T47D (cell line): ENCODE results near the gene CEP131.

Experiments used
- DNase-seq, 2 experiments: peaks; one replicate each; pipeline versions ENCODE4 v3.0.0 to v3.0.0-alpha.2; 2011 to 2012; ENCODE audit warnings: low read depth in 1 of 2, low spot score in 1 of 2
- JUND ChIP-seq: IDR thresholded peaks from 2 replicates; pipeline ENCODE4 v1.6.1; 2012; ENCODE audit warnings: low read depth
- in situ Hi-C: cut with HindIII; loops from 2 replicates; pipeline ENCODE4 v1.10.0; 2016; ENCODE audit warnings: low sequenced_read_pairs, low pct_unique_long_range_greater_than_20kb

The CEP131 gene

DNA sequence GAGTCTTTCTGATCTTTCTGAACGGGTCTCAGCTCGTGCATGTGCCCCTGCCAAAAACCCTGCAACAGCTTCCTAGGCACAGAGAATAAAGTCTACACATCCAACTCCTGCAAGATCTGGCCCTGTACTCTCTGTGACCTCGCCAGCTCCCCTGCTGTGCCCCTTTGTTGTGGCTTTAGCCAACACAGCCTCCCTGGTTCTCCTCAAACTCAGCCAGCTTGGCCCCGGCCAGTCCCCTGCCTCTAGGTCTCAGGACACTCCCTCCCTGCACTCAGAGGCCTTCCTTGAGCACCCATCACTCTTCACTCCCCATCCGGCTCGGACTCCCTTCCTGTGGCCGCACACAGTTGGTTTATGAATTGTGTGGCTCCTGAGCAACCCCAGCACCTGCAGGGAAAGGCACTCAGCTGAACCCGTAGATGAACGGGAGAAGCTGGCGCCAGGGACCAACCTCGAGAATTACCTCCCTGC, 1.4 kb downstream of the CEP131 start:
- in situ Hi-C loops, result no loop called here
- TF ChIP-seq JUND, result no peak
- no peak for DNase-seq

DNA sequence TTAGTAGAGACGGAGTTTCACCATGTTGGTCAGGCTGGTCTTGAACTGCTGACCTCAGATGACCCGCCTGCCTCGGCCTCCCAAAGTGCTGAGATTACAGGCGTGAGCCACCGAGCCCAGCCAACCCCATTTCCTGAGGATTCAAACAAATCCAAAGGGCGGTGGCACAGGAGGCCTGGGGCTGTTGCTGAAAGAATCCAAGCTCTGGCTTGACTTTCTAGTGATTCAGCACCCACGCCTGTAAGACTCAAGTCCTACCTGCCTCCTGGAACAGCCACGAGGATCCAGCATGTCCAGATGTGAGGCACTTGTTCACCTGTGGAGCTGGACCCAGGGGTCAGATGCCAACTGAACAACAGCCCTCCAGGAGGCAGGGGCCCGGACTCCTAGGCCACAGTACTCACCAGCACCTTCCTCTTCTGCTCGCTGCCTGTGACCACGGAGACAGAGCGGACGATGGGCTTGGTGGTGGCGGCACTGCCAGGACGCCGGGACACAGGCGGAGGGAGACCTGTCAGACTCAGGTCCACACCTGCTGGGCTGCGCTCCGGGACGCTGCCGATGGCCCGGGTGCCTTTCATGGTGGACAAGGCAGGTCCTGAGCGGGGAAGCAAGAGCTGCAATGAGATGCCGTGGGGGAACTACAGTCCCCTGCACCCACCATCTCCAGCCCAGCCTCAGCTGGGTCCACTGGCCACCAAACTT, 3.1 kb downstream of the CEP131 start:
- DNase-seq, result no peak
- no peak for TF ChIP-seq JUND
- in situ Hi-C loops, result no loop called here

DNA sequence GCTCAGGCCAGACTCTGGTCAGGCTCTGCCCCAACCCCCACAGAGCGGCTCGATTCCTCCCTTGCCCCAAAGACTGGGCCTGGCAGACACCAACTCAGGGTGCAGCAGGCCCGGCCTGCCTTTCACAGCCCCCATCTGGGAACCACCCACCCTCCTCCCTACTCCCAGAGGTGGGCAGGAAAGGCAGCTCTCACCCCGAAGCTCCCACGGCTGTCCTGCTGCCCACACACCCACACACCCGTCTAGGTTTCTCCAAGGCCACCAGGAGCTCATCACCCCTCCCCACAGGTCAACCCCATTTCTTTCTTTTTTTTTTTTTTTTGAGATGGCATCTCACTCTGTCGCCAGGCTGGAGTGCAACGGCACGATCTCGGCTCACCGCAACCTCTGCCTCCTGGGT, 3.8 kb downstream of the CEP131 start:
- in situ Hi-C loops, result no loop called here
- TF ChIP-seq JUND, result no peak
- DNase-seq, result no peak

DNA sequence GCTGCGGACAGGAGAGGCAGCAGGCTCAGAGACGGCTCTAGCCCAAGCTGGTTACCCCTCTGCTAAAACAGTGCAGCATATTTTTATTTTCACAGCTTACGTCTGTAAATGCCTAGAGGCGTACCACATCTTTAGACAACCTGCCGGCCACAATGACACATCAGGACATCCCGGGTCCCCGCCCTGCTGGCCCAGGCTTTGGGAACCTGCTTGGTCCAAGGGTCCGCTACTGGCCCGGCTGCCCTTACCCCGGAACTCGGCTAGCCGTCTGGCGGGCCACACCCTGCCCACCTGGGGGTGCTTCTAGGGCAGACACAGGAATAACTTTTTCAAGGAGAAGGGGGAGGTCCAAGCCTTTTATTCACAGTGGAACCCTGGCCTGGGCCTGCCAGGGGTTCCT, 4.3 kb downstream of the CEP131 start:
- no peak for DNase-seq
- no peak for TF ChIP-seq JUND
- in situ Hi-C loops, result no loop called here

DNA sequence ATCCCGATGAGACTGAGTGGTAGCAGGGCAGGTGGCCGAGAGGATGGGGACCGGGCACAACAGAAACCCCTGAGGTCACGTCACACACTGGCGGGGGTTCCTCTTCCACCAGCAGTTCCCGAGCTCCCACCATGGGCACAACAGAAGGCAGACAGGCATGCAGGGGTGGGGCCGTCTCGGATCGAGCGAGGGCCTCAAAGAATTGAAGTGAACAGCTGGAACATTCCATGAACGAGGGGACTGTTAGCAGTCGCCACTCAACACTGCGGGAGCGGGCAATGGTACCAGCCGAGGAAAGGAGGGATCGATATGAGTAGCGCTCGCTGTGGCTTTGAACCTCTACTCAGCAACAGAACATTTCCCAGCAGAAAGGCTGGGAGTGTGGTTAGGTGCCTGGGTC, 5.3 kb downstream of the CEP131 start:
- in situ Hi-C loops, result no loop called here
- TF ChIP-seq JUND, result no peak
- DNase-seq, result no peak

DNA sequence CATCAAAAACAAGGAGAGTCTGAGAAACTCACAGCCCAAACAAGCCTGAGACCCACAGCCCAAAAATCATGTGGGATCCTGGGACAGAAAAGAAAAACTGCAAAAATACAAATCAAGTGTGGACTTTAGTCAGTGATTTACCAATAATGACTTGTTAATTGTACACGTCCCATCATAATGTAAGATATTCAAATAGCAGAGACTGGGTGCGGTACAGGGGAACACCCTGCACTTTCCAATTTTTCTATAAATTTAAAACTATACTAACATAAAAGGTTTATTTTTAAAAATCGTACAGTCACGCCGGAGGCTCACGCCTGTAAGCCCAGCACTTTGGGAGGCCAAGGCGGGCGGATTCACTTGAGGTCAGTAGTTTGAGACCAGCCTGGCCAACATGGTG, 8.8 kb downstream of the CEP131 start:
- TF ChIP-seq JUND, result no peak
- no peak for DNase-seq
- in situ Hi-C loops, result no loop called here

DNA sequence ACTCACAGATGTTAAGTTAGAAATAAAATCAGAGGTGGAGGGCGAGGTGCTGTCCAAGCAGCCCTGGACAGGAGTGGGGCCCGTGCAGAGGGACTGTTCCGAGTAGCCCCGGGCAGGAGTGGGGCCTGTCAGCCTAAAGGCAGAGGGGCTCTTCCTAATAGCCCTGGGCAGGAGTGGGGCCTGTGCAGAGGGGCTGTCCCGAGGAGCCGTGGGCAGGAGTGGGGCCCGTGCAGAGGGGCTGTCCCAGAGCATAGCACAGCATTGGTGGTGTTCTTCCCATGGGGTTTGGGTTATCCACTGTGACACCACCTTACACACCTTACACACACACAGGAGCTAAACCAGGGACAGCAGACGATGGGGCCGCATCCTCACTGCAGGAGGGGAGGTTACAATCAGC, 10.4 kb downstream of the CEP131 start:
- no peak for DNase-seq
- TF ChIP-seq JUND, result no peak
- in situ Hi-C loops, result no loop called here

DNA sequence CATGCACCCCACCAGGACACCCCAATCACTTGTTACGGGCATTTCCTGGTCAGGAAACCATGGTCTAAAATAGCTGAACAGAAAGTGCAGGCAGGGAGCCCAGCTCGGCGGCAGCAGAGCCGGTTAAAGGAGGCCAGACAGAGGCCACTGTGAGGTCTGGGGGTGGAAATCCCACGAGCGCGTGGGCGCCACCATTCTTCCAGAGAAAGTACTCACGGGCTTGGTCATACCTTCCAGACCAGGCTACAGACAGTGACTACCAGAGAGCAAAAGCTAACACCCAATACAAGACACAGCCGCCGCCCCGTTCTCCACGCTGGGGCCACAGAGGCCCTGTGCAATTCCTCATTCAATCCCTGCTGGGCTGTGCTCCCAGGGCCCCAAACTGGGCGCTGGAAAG, 11.9 kb downstream of the CEP131 start:
- DNase-seq, result no peak
- in situ Hi-C loops, result no loop called here
- no peak for TF ChIP-seq JUND

DNA sequence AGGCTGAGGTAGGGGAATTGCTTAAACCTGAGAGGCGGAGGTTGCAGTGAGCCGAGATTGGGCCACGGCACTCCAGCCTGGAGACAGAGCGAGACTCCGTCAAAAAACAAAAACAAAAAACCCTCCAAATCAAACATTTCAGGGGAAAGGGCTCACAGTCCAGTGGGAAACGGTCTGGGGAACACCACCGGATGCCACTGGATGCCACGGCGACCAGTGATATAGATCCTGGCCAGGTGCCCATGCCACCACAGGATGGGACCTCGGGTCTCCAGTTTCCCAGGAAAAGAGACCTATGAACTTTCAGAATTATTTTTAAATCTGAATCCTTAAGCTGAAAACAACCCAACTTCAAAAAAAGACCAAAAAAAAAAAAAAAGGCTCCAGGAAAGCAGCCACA, 12.3 kb downstream of the CEP131 start:
- in situ Hi-C loops, result no loop called here
- no peak for DNase-seq
- TF ChIP-seq JUND, result no peak

DNA sequence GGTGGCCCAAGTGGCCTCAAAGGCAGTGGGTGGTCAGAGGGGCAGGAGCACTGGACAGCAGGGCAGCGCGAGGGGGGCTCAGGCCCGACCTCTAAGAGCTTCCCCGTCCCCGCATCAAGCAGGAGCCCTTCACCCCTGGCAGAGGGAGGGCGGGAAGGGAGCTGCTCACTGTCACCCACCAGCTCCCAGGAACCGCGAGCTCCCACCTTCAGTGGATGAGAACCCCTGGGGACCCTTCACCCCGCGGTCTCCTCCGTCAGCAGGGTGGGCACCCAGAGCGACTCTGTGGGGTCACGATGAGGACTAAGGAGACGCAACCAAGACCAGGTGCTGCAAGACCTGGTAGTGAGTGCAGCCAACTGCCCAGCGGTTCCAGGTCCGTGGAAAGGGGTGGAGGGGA, 13.6 kb downstream of the CEP131 start:
- no peak for DNase-seq
- in situ Hi-C loops, result no loop called here
- TF ChIP-seq JUND, result no peak

DNA sequence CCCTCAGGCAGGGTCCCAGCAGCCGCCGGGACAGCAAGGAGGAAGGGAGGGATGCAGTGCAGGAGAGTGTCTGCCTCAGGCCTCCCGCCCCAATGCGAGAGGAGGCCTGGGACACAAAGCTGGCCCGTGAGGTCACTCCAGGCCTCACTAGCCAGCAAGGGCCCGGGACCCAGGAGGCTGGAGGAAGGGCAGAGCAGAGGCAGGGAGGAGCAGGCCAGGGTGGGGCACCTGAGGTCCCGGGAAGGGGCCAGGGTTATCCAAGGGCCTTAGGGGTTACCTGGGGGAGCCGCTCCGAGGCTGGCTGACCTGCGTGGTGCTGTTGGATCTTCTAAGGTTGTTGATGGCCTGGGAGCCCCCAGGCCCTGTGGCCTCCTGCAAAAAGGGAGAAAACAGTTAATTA, 14.1 kb downstream of the CEP131 start:
- no peak for DNase-seq
- in situ Hi-C loops, result no loop called here
- no peak for TF ChIP-seq JUND

DNA sequence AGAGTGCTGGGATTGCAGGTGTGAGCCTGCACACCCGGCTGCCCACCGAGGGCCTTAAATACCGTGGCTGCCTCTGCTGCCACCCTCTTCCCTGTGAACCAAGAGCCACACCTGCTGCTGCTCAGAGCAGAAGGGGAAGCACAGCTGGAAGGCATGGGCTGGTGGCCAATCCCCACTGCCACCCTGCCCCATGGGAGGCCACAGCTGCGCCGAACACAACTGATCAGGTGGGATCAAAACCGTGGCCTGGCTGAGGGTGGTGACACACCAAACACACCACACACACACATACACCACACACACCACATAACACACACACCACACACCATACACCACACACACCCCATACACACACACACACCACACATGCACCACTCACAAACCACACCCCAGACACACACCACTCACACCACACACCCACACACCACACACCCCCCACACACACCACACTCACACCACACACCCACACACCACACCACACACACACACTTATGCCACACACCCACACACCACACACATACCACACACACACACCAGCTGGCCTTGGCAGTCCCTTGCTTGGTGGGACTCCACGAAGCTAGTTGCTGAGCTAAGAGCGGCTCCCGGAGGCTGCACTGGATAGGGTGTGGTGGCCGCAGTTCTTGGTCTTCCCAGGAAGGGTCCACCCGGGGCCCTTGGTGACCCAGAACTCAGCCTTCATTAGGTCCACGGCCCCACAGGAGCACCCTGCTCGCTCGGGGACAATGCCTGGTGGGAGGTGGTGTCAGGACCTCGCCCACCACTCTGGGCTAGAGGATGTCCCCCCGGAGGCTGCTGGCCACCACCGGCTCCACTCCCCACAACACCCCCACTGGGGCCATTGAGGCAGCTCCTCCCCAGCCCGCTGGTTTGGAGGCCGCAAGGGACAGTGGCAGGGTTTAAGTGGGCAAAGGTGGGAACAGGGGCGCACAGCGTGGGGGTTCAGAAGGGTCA, 14.9 kb downstream of the CEP131 start:
- TF ChIP-seq JUND, result no peak
- DNase-seq, result no peak
- in situ Hi-C loops, result no loop called here

DNA sequence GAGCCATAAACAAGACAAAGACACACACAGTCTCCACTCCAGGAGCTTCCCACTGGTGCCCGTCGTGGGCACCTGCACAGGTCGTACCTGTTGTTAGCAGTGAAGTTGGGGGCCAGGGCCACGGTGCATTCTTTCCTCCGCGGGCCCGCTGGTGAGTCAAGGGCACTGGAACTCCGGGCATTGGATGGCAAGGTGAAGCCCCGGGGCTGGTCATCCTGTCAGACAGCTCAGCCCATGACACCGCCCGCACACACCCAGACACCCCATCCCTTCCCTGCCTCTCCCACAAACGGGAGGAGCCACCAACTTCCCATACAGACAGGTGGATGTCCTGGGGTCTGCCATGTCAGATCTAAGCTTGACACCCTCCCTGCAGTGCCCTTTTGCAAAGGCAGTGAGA, 16.1 kb downstream of the CEP131 start:
- no peak for DNase-seq
- TF ChIP-seq JUND, result no peak
- in situ Hi-C loops, result no loop called here

DNA sequence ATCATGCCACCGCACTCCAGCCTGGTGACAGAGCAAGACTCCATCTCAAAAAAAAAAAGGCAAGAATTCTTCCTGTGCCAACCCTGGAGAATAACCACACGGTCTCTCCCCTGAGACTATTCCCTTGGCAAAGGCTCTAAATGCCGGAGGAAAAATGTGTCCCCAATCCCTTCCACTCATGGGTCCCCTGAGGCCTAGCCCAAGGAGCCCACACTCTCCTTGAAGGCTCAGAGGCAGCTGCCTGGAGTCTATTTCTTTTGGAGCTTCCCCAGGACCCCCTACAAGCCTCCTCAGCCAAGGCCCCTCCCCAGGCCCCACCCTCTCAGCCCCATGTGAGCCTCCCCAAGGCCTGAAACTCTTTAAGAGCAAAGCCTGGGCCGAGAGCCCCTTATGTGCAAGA, 16.6 kb downstream of the CEP131 start:
- no peak for TF ChIP-seq JUND
- in situ Hi-C loops, result no loop called here
- DNase-seq, result no peak
